ENCODE measurements around the gene HMGN5.

The HMGN5 gene

GRCh38 chrX:81201671-81202455 is at the start of gene HMGN5, which contains the start of gene SH3BGRL:
HMGN5 (minus strand) TSS chrX:81201913; CDS start chrX:81121549, 80,364 bp downstream.
SH3BGRL (plus strand) TSS chrX:81202102; CDS start chrX:81202201, 99 bp downstream.
- peak; percentile 66 for DNase-seq (ENCODE audit: low spot score)

GRCh38 chrX:81241753-81242152 is 40.0 kb upstream of the HMGN5 start:
- DNase-seq (ENCODE audit: low spot score), result no peak

GRCh38 chrX:81240701-81241331 is 39.1 kb upstream of the HMGN5 start:
- no peak for DNase-seq (ENCODE audit: low spot score)

GRCh38 chrX:81238166-81238565 is 36.5 kb upstream of the HMGN5 start:
- DNase-seq (ENCODE audit: low spot score), result no peak

- DNase-seq (ENCODE audit: low spot score), result no peak
Observed at GRCh38 chrX:81237516-81237915, 35.8 kb upstream of the HMGN5 start.

GRCh38 chrX:81232218-81232617 is 30.5 kb upstream of the HMGN5 start:
- no peak for DNase-seq (ENCODE audit: low spot score)

- no peak for DNase-seq (ENCODE audit: low spot score)
Observed at GRCh38 chrX:81231476-81231875, 29.8 kb upstream of the HMGN5 start.

- DNase-seq (ENCODE audit: low spot score), result no peak
Observed at GRCh38 chrX:81229901-81230300, 28.2 kb upstream of the HMGN5 start.

- DNase-seq (ENCODE audit: low spot score), result no peak
Observed at GRCh38 chrX:81229229-81229628, 27.5 kb upstream of the HMGN5 start.

- DNase-seq (ENCODE audit: low spot score), result no peak
Observed at GRCh38 chrX:81215685-81216084, 14.0 kb upstream of the HMGN5 start.

- DNase-seq (ENCODE audit: low spot score), result no peak
Observed at GRCh38 chrX:81208916-81209315, 7.2 kb upstream of the HMGN5 start.

GRCh38 chrX:81206476-81206875 is 4.8 kb upstream of the HMGN5 start:
- no peak for DNase-seq (ENCODE audit: low spot score)

- DNase-seq (ENCODE audit: low spot score), result no peak
Observed at GRCh38 chrX:81205551-81205950, 3.8 kb upstream of the HMGN5 start.

GRCh38 chrX:81202943-81203342 is 1.2 kb upstream of the HMGN5 start:
- no peak for DNase-seq (ENCODE audit: low spot score)

GRCh38 chrX:81202456-81202819 is 725 bp upstream of the HMGN5 start:
- DNase-seq (ENCODE audit: low spot score), result no peak

GRCh38 chrX:81201071-81201470 is 642 bp downstream of the HMGN5 start:
- no peak for DNase-seq (ENCODE audit: low spot score)

GRCh38 chrX:81195712-81196111 is 6.0 kb downstream of the HMGN5 start:
- peak; percentile 46 for DNase-seq (ENCODE audit: low spot score)

GRCh38 chrX:81195259-81195658 is 6.5 kb downstream of the HMGN5 start:
- DNase-seq (ENCODE audit: low spot score), result no peak

GRCh38 chrX:81174286-81174685 is 27.4 kb downstream of the HMGN5 start:
- no peak for DNase-seq (ENCODE audit: low spot score)

- DNase-seq (ENCODE audit: low spot score), result no peak
Observed at GRCh38 chrX:81168391-81168790, 33.3 kb downstream of the HMGN5 start.

- DNase-seq (ENCODE audit: low spot score), result peak; percentile 82
Observed at GRCh38 chrX:81121513-81122363, 80.0 kb downstream of the HMGN5 start.

GRCh38 chrX:81120936-81121371 is 80.8 kb downstream of the HMGN5 start:
- peak; percentile 33 for DNase-seq (ENCODE audit: low spot score)
